H1 (cell line): ENCODE results near the gene BRCC3. TPM values are rescaled to one million over a fixed set of nuclear protein-coding genes. Genes with fewer than 3 reads are reported as not detected.

Experiments
- CTCF ChIA-PET: fragments of 300-600 bp; sonication (Branson Sonifier 250); formaldehyde crosslinking; loops from one replicate; lab custom pipeline; 2021; ENCODE audit not compliant: partially characterized antibody; lab: Charles Lee
- POLR2A ChIA-PET: fragments of 300-600 bp; sonication (Branson Sonifier 250); formaldehyde crosslinking; loops from one replicate; lab custom pipeline; 2021; ENCODE audit warnings: inconsistent platforms; ENCODE audit not compliant: partially characterized antibody; lab: Charles Lee
- DNase-seq, 2 experiments: peaks; one replicate each; pipeline versions ENCODE4 v3.0.0 to v3.0.0-alpha.2; 2010 to 2022; ENCODE audit warnings: low spot score in 2 of 2, low read depth in 1 of 2, mixed read lengths in 1 of 2
- FAIRE-seq: peaks from 2 replicates; lab custom pipeline; 2011; peaks lifted over from hg19 to GRCh38; lab: Jason Lieb, UNC
- H2AFZ ChIP-seq: 2 replicates; pipeline ENCODE4 v1.8.1; 2012; ENCODE audit warnings: low read length, inconsistent platforms
- H2AK5ac ChIP-seq: 2 replicates; pipeline ENCODE4 v1.6.1; 2013; ENCODE audit warnings: low read depth, low read length
- H2BK120ac ChIP-seq: replicated peaks from 2 replicates; pipeline ENCODE3; 2013; ENCODE audit warnings: low read depth, low read length, inconsistent platforms
- H2BK12ac ChIP-seq: 2 replicates; pipeline ENCODE4 v1.6.1; 2013; ENCODE audit warnings: low read depth, low read length
- H2BK15ac ChIP-seq: 2 replicates; pipeline ENCODE4 v1.6.1; 2013; ENCODE audit warnings: low read length
- H2BK20ac ChIP-seq: 2 replicates; pipeline ENCODE4 v1.6.1; 2013; ENCODE audit warnings: low read length
- H2BK5ac ChIP-seq: 2 replicates; pipeline ENCODE4 v1.6.1; 2013; ENCODE audit warnings: low read depth, low read length
- H3K14ac ChIP-seq: 2 replicates; pipeline ENCODE4 v1.6.1; 2013; ENCODE audit warnings: inconsistent platforms; ENCODE audit not compliant: insufficient read length
- H3K18ac ChIP-seq: 2 replicates; pipeline ENCODE4 v1.6.1; 2013; ENCODE audit warnings: low read length; ENCODE audit errors: extremely low read depth
- H3K23ac ChIP-seq: 2 replicates; pipeline ENCODE4 v1.6.1; 2013; ENCODE audit warnings: inconsistent platforms; ENCODE audit not compliant: insufficient read length
- H3K23me2 ChIP-seq: 2 replicates; pipeline ENCODE4 v1.6.1; 2013; ENCODE audit warnings: low read depth, low read length
- H3K27ac ChIP-seq: 2 replicates; pipeline ENCODE4 v1.6.1; 2011; ENCODE audit warnings: low read depth, low read length, inconsistent platforms
- H3K27me3 ChIP-seq, 4 experiments: replicated peaks in 1 of 4; 1 replicate in 1 of 4; 2 replicates in 3 of 4; pipeline versions ENCODE4 v1.6.1 to v1.8.1; 2011 to 2013; ENCODE audit warnings: low read length in 3 of 4, mild to moderate bottlenecking in 3 of 4, inconsistent platforms in 2 of 4, mixed read lengths in 2 of 4, moderate library complexity in 1 of 4; ENCODE audit not compliant: control insufficient read depth in 3 of 4, insufficient read depth in 3 of 4; ENCODE audit errors: extremely low read depth in 1 of 4
- H3K36me3 ChIP-seq, 4 experiments: 2 replicates each; pipeline versions ENCODE4 v1.6.1 to v1.8.1; 2011 to 2013; ENCODE audit warnings: mild to moderate bottlenecking in 4 of 4, low read length in 3 of 4, moderate library complexity in 2 of 4, control low read depth in 1 of 4, inconsistent platforms in 1 of 4; ENCODE audit not compliant: insufficient read depth in 4 of 4, control insufficient read depth in 2 of 4
- H3K4ac ChIP-seq: replicated peaks from 2 replicates; pipeline ENCODE3; 2013; ENCODE audit warnings: low read length, low read depth, mixed read lengths, inconsistent platforms; ENCODE audit not compliant: insufficient read length
- H3K4me1 ChIP-seq, 4 experiments: replicated peaks in 1 of 4; 1 replicate in 1 of 4; 2 replicates in 3 of 4; pipeline versions ENCODE4 v1.6.1 to v1.8.1; 2011 to 2013; ENCODE audit warnings: low read length in 3 of 4, inconsistent platforms in 2 of 4, mixed read lengths in 1 of 4; ENCODE audit not compliant: insufficient read depth in 4 of 4, control insufficient read depth in 3 of 4
- H3K4me2 ChIP-seq, 2 experiments: 2 replicates each; pipeline versions ENCODE4 v1.6.1 to v1.8.1; 2011 to 2013; ENCODE audit warnings: low read depth in 2 of 2, low read length in 2 of 2, control low read depth in 1 of 2, inconsistent platforms in 1 of 2, mild to moderate bottlenecking in 1 of 2; ENCODE audit not compliant: insufficient read depth in 1 of 2
- H3K4me3 ChIP-seq, 4 experiments: fragments of 200-600, 300-600 bp in 1 of 4; sonication (generic), shearing (Covaris generic), sonication (Bioruptor Twin) in 1 of 4; 2 replicates each; pipeline versions ENCODE4 v1.5.1 to v1.8.1; 2011 to 2016; ENCODE audit warnings: low read length in 4 of 4, low read depth in 3 of 4, control low read depth in 2 of 4, inconsistent platforms in 2 of 4, mild to moderate bottlenecking in 2 of 4, mixed read lengths in 1 of 4, moderate library complexity in 1 of 4; ENCODE audit not compliant: insufficient read depth in 2 of 4; ENCODE audit errors: extremely low read depth in 1 of 4
- H3K56ac ChIP-seq: replicated peaks from 2 replicates; pipeline ENCODE3; 2013; ENCODE audit warnings: low read depth, mild to moderate bottlenecking, mixed read lengths, low read length, inconsistent platforms; ENCODE audit not compliant: insufficient read length
- H3K79me1 ChIP-seq: 2 replicates; pipeline ENCODE4 v1.6.1; 2013; ENCODE audit warnings: low read depth, low read length, control low read depth
- H3K79me2 ChIP-seq, 2 experiments: 2 replicates each; pipeline versions ENCODE4 v1.6.1 to v1.8.1; 2012 to 2013; ENCODE audit warnings: low read length in 2 of 2, mild to moderate bottlenecking in 2 of 2, inconsistent platforms in 1 of 2; ENCODE audit not compliant: insufficient read depth in 2 of 2, control insufficient read depth in 1 of 2
- H3K9ac ChIP-seq, 4 experiments: replicated peaks in 1 of 4; 1 replicate in 1 of 4; 2 replicates in 3 of 4; pipeline versions ENCODE4 v1.6.1 to v1.8.1; 2011 to 2013; ENCODE audit warnings: low read depth in 3 of 4, low read length in 3 of 4, control low read depth in 2 of 4, mild to moderate bottlenecking in 2 of 4, moderate library complexity in 2 of 4, inconsistent platforms in 1 of 4; ENCODE audit errors: extremely low read depth in 1 of 4
- H3K9me3 ChIP-seq, 2 experiments: 2 replicates each; pipeline versions ENCODE4 v1.6.1 to v1.8.1; 2012 to 2013; ENCODE audit warnings: mild to moderate bottlenecking in 2 of 2, moderate library complexity in 2 of 2, control low read depth in 1 of 2, inconsistent platforms in 1 of 2, low read depth in 1 of 2, low read length in 1 of 2, mixed read lengths in 1 of 2; ENCODE audit not compliant: insufficient read depth in 2 of 2
- H4K20me1 ChIP-seq, 2 experiments: replicated peaks in 1 of 2; 2 replicates each; pipeline versions ENCODE3 to v1.8.1; 2011 to 2013; ENCODE audit warnings: inconsistent platforms in 2 of 2, low read length in 2 of 2, mild to moderate bottlenecking in 1 of 2; ENCODE audit not compliant: insufficient read depth in 2 of 2, control insufficient read depth in 1 of 2
- H4K5ac ChIP-seq: 2 replicates; pipeline ENCODE4 v1.6.1; 2013; ENCODE audit warnings: low read length, low read depth, mixed read lengths, inconsistent platforms; ENCODE audit not compliant: insufficient read length
- H4K8ac ChIP-seq: 2 replicates; pipeline ENCODE4 v1.8.0; 2013; ENCODE audit warnings: mild to moderate bottlenecking, moderate library complexity, low read length, inconsistent platforms; ENCODE audit not compliant: insufficient read depth; ENCODE audit errors: extremely low read depth
- H4K91ac ChIP-seq: replicated peaks from 2 replicates; pipeline ENCODE3; 2013; ENCODE audit warnings: low read length, mixed read lengths, inconsistent platforms; ENCODE audit not compliant: insufficient read length
- BACH1 ChIP-seq: IDR thresholded peaks from 2 replicates; pipeline ENCODE4 v1.6.1; 2012; ENCODE audit warnings: low read length, improper control_type of control experiment
- RFX5 ChIP-seq: IDR thresholded peaks from 2 replicates; pipeline ENCODE4 v1.6.1; 2011; ENCODE audit warnings: low read depth, low read length, improper control_type of control experiment, borderline replicate concordance
- RXRA ChIP-seq: IDR thresholded peaks from 2 replicates; pipeline ENCODE4 v1.6.1; 2011; ENCODE audit warnings: low read depth, mild to moderate bottlenecking, low read length, moderate library complexity; ENCODE audit not compliant: insufficient read depth
- SIN3A ChIP-seq, 2 experiments: IDR thresholded peaks in 1 of 2; conservative IDR thresholded peaks in 1 of 2; 2 replicates each; pipeline ENCODE4 v1.6.1; 2011 to 2012; ENCODE audit warnings: low read length in 2 of 2, improper control_type of control experiment in 1 of 2, low read depth in 1 of 2, mild to moderate bottlenecking in 1 of 2
- SIX5 ChIP-seq: IDR thresholded peaks from 2 replicates; pipeline ENCODE4 v1.6.1; 2011; ENCODE audit warnings: mild to moderate bottlenecking, low read depth, low read length
- SP2 ChIP-seq: IDR thresholded peaks from 2 replicates; pipeline ENCODE4 v1.6.1; 2012; ENCODE audit warnings: mild to moderate bottlenecking, low read length, inconsistent platforms
- SUZ12 ChIP-seq: fragments of 200-600 bp; sonication (generic); IDR thresholded peaks from 2 replicates; pipeline ENCODE4 v1.6.1; 2012; ENCODE audit warnings: mild to moderate bottlenecking, inconsistent platforms, low read length, moderate library complexity, mixed read lengths
- YY1 ChIP-seq: IDR thresholded peaks from 2 replicates; pipeline ENCODE4 v1.6.1; 2011; ENCODE audit warnings: low read depth, mild to moderate bottlenecking, low read length
- WGBS, 2 experiments: shearing (Covaris generic) in 1 of 2; methylation state at CpG; one replicate each; pipeline versions ENCODE4 v1.1.6 to v1.1.7; 2013 to 2015; ENCODE audit warnings: low lambda C conversion rate in 2 of 2, mixed read lengths in 2 of 2, inconsistent platforms in 1 of 2, low coverage in 1 of 2, missing lambda C conversion rate in 1 of 2; ENCODE audit not compliant: insufficient replicate concordance in 2 of 2, insufficient coverage in 1 of 2, insufficient read length in 1 of 2; ENCODE audit errors: extremely low coverage in 1 of 2, missing lambda C conversion rate in 1 of 2; 5-methylcytosine and 5-hydroxymethylcytosine counted together
- polyA plus RNA-seq, 7 experiments: library from polyadenylated mRNA; depleted of rRNA in 3 of 7; stranded (reverse) in 5 of 7; unstranded in 2 of 7; fragments of >200 nt in 5 of 7; fragments of 200-250 nt in 2 of 7; gene quantifications; 1 replicate in 5 of 7; 2 replicates in 1 of 7; 4 replicates in 1 of 7; pipeline versions ENCODE4 v1.2.1 to v1.2.3, GENCODE V29; 2011 to 2013; ENCODE audit warnings: missing spikeins in 2 of 7, mixed read lengths in 2 of 7
- total RNA-seq: library from RNA; stranded (reverse); fragmentation: NEBNext Ultra II Directional; extraction: Animal tissue kit (Norgen Biotek cat#: 25700); gene quantifications from 2 replicates; pipeline ENCODE4 v1.2.1, GENCODE V29; 2021
- TF ChIP-seq, protein P1 (sequence below): IDR thresholded peaks from 2 replicates; pipeline ENCODE4 v1.6.1; 2012; ENCODE audit warnings: low read length, inconsistent platforms
- TF ChIP-seq, protein P2 (sequence below): IDR thresholded peaks from 2 replicates; pipeline ENCODE4 v1.6.1; 2012; ENCODE audit warnings: inconsistent platforms

The BRCC3 gene
- total and polyA plus RNA-seq, 2 of the 8 experiments (the other 6 are each of a cell fraction or from before 2014, with no cell fraction given): 13.1 to 23.2 TPM

DNA sequence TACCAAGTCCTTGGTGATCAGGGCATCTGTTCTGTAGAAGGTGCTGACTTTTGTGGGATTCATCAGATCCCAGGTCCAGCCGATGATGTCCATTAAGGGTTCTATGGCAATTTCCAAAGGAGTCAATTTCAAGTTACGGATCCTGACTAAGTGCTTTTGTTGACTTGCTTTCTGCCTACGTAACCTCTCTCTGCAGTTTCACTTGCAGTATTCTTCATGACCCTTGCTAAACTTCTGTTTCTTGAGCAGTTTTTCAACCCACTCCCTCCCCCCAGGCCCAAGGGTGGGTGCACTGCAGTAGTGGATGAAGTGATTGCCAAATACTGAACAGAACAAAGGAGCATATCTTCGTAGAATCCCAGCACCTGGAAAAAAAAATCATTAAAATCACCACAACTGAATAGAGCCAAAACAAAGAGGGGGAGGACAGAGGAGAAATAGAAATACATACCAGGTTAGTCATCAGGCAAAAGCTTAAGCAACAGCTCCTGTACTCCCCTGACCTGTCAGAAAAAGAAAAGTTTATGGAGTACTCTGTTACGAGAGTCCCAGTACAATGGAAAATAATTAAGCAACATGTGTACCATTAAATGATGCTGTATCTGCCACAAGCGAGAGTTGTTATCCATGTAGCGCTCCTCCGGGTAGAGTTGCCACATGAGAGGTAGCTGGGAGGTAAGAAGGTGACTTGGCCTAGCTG, 6.1 kb upstream of the BRCC3 start:
- no peak for FAIRE-seq
- no peak overlapping the region for H3K18ac ChIP-seq
- no peak overlapping the region for H3K4ac ChIP-seq
- no peak overlapping the region for H3K9ac ChIP-seq
- no peaks in the 10 kb centered on the region for H3K27me3 ChIP-seq
- H3K27ac ChIP-seq: no peak overlapping the region
- ChIA-PET POLR2A (no interaction called here), CTCF (interaction anchor here (0.5 to 1.7 kb wide), 4 partner anchors 8 to 113 kb away, joined by 3 to 5 read pairs (median 4); no protein-coding TSS in a partner anchor)
- H4K20me1 ChIP-seq: no peaks in the 10 kb centered on the region
- no peak overlapping the region for H2BK20ac ChIP-seq
- no peak overlapping the region for H3K4me2 ChIP-seq
- no peak for DNase-seq
- no peak overlapping the region for H4K91ac ChIP-seq
- no peaks in the 10 kb centered on the region for H3K9me3 ChIP-seq
- peaks cover 0 to 7% (median 0%) of the 10 kb centered on the region in 4 experiments; a peak in 3 of 8 replicates for H3K36me3 ChIP-seq
- H3K79me2 ChIP-seq: peaks cover 0 to 7% of the 10 kb centered on the region in 2 experiments; a peak in 1 of 4 replicates
- H4K5ac ChIP-seq: no peak overlapping the region
- no peak overlapping the region for H2AK5ac ChIP-seq
- H2AFZ ChIP-seq: no peak overlapping the region
- no peak overlapping the region for H2BK5ac ChIP-seq
- no peak overlapping the region for H3K4me3 ChIP-seq
- no peak overlapping the region for H3K14ac ChIP-seq
- no peak overlapping the region for H3K23ac ChIP-seq
- H3K4me1 ChIP-seq: no peaks in the 10 kb centered on the region
- H4K8ac ChIP-seq: no peak overlapping the region
- H2BK12ac ChIP-seq: no peak overlapping the region
- 92% methylated on average over 8 of the region's 8 CpGs; no CpG with 5 or more reads in 1 of the 2 experiments for WGBS, 2 experiments
- no peak overlapping the region for H3K56ac ChIP-seq
- H2BK15ac ChIP-seq: no peak overlapping the region
- no peaks in the 10 kb centered on the region for H3K79me1 ChIP-seq
- H3K23me2 ChIP-seq: 0 out of 2 replicates have a peak, but pooled peaks cover 2% of the 10 kb centered on the region
- no peak overlapping the region for H2BK120ac ChIP-seq
- TF ChIP-seq RXRA (no peak), SUZ12 (no peak), SIX5 (no peak), SP2 (no peak), YY1 (no peak), SIN3A (conservative IDR thresholded peaks at IDR 0.05 in 1 of 2, IDR thresholded peaks at IDR 0.05 in 1 of 2; ENCODE audit: low read depth in 1 of 2, low read length in 2 of 2) (no peak), BACH1 (no peak), RFX5 (no peak)
- TF ChIP-seq, protein P1, sequence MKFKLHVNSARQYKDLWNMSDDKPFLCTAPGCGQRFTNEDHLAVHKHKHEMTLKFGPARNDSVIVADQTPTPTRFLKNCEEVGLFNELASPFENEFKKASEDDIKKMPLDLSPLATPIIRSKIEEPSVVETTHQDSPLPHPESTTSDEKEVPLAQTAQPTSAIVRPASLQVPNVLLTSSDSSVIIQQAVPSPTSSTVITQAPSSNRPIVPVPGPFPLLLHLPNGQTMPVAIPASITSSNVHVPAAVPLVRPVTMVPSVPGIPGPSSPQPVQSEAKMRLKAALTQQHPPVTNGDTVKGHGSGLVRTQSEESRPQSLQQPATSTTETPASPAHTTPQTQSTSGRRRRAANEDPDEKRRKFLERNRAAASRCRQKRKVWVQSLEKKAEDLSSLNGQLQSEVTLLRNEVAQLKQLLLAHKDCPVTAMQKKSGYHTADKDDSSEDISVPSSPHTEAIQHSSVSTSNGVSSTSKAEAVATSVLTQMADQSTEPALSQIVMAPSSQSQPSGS: no peak
- TF ChIP-seq, protein P2, sequence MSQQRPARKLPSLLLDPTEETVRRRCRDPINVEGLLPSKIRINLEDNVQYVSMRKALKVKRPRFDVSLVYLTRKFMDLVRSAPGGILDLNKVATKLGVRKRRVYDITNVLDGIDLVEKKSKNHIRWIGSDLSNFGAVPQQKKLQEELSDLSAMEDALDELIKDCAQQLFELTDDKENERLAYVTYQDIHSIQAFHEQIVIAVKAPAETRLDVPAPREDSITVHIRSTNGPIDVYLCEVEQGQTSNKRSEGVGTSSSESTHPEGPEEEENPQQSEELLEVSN: no peak
